Left lobe of liver (tissue), 2 donors: Measurements from ENCODE around the gene DHRS7B. TPM values are rescaled to one million over a fixed set of nuclear protein-coding genes. Genes with fewer than 3 reads are reported as not detected.
A peak's percentile ranks its signal among the peaks of the same experiment; 100 is the strongest.

Experiments
- ATAC-seq: fragments of 200-7000 bp; cut with Tn5 transposase; one replicate; pipeline ENCODE4 v1.9.1; 2020; ENCODE audit warnings: mild to moderate bottlenecking, moderate library complexity
- DNase-seq: peaks from one replicate; pipeline ENCODE4 v3.0.0-alpha.2; 2020; ENCODE audit warnings: low spot score
- total RNA-seq: library from RNA; stranded (reverse); gene quantifications from one replicate; pipeline ENCODE4 v1.2.1, GENCODE V29; 2021
- donor health status: DM: no; HTN: no; CAD: no; lungs with moderate emphysema.
- donor health status: DM: no; HTN: yes; CAD: no.

DHRS7B gene
- total RNA-seq, 1 donor from 2014 or later, result 11.0 TPM

DNA sequence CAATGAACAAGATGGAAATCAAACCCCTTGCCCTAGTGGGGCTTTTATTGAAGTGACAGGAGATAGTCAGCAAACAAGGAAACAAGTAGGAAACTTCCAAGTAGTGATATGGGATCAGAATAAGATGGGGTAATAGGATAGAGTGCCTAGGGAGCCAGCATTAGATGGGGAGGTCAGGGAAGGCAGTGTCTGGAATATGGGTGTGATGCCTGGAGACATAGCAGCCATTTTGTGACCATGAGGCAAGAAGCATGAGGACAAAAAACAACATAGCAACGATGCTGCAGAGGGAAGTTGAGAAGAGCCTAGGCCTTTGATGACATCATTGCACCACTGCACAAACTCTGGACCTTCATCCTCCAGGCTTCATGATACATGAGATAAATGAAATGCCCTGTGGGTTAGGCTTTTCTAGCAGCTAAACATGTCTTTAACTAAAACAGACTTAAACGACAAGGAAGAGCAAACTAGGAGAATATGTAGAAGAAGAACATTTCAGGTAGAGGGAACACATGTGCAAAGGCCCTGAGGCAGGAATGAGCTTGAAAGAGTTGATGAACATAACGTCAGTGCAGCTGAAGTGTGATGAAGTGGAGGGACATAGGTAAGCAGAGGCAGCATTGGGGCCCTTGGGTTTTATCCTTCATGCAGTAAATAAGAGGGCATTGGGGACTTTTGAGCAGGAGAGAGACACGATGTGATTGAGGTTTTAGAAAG, 105.4 kb downstream of the DHRS7B start:
- DNase-seq, result no peak
- no peak for ATAC-seq

DNA sequence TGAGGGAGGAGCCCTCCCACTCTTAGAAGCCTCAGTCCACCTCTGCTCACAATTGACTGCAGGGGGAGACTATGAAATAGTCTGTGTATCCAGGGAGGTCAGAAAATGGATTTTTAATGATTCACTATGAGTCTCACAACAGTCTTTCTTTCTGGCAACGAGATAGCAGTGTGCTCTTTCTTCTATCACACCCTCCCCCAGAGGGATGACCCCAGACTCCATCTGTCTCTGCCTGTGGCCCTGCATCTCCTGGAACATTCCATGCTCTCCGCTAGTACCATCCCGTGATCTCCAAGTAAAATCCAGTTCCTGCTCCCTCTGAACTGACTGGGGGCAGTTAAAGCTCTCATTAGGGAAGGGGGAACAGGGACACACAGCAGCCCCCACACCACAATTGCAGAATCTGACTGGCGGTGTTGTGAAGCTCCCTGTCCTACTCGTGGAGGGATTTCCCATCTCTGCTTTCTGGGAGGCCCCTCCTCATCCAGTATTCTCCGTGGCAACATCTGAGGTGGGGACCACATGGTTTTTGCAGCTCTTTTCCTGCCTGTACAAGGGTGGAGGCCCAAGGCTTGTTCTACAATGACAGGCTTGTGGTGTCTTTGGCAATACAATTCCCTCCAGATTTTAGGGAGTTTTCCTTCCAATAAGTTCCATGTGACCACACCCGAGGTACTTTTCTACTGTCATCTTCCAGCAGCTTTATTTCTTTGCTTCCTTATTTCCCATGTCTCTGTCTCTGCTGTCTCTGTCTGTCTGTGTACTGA, 107.0 kb downstream of the DHRS7B start:
- ATAC-seq, result no peak
- no peak for DNase-seq

DNA sequence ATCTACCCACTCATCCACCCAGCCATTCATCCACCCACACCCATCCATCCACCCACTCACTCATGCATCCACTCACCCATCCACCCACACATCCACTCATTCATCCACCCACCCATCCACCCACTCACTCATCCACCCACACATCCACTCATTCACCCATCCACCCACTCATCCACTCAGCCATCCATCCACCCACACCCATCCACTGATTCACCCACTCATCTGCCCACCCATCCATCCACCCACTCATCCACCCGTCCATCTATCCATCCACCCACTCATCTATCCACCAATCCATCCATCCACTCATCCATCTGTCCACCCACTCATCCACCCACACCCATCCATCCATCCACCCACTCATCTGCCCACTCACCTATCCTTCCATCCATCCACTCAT, 109.2 kb downstream of the DHRS7B start:
- ATAC-seq (no peak), DNase-seq (no peak)

- ATAC-seq, result peak; percentile 72
- DNase-seq, result no peak
These were observed 113.1 kb downstream of the DHRS7B start for GRCh38 chr17:21239680-21240368.

DNA sequence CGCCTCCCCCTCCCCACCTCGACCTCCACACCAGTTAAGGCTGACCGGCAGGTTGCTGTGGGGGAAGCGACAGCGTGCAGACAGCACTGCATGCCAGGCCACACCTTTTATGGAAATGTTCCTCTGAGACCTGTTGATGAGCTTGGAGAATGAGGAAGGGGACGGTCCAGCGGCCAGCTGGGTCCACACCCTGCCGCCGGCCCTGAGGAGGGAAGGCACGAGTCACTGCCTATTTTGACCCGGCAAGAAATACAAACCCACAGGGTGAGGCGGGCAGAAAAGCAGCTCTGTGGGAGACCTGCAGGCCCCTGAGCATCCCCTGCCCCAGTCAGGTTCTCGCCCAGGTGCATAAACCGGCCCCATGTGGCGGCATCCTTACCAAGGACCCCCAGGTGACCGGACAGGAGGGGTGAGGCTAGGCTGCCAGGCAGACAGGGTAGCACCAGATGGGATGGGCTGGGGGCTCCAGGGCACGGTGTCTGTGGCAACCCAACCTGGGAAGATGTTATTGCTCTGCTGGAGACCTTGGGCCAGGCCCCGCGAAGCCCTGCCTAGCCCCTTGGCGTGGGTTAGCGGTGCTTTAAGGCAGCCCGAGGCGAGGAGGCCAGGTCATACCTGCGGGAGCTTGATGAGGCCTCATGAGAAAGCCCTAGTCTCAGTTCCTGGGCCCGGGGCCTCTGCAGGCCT, 113.7 kb downstream of the DHRS7B start:
- DNase-seq, result no peak
- no peak for ATAC-seq

Other genes with a start within 250 kb of the DHRS7B start
- 76.1 TPM for gene USP22, start 84.0 kb upstream of the DHRS7B start, total RNA-seq
- gene TMEM11, start 87.2 kb downstream of the DHRS7B start, total RNA-seq, result 9.3 TPM
- gene NATD1, start 126.4 kb downstream of the DHRS7B start, total RNA-seq, result 5.9 TPM
- 71.5 TPM for gene MAP2K3, start 157.7 kb downstream of the DHRS7B start, total RNA-seq
- gene KCNJ12, start 249.4 kb downstream of the DHRS7B start, total RNA-seq, result 1.7 TPM